ENCODE measurements around the gene ANKRD44.

Gene ANKRD44

GRCh38 chr2:197332641-197333040 lies 22.1 kb upstream of the ANKRD44 start:
- TF ChIP-seq POLR2AphosphoS5 (IDR thresholded peaks at IDR 0.05; ENCODE audit: low read depth, low read length) (no peak), SIN3A (IDR thresholded peaks at IDR 0.05; ENCODE audit: borderline replicate concordance, insufficient read depth, low read length) (no peak), FOXP2 (optimal IDR thresholded peaks at IDR 0.05; ENCODE audit: borderline replicate concordance, extremely low read depth, extremely low read length, insufficient read depth) (no peak), TAF1 (IDR thresholded peaks at IDR 0.05; ENCODE audit: borderline replicate concordance, insufficient read depth, low read length) (no peak)
- TF ChIP-seq, protein P1, sequence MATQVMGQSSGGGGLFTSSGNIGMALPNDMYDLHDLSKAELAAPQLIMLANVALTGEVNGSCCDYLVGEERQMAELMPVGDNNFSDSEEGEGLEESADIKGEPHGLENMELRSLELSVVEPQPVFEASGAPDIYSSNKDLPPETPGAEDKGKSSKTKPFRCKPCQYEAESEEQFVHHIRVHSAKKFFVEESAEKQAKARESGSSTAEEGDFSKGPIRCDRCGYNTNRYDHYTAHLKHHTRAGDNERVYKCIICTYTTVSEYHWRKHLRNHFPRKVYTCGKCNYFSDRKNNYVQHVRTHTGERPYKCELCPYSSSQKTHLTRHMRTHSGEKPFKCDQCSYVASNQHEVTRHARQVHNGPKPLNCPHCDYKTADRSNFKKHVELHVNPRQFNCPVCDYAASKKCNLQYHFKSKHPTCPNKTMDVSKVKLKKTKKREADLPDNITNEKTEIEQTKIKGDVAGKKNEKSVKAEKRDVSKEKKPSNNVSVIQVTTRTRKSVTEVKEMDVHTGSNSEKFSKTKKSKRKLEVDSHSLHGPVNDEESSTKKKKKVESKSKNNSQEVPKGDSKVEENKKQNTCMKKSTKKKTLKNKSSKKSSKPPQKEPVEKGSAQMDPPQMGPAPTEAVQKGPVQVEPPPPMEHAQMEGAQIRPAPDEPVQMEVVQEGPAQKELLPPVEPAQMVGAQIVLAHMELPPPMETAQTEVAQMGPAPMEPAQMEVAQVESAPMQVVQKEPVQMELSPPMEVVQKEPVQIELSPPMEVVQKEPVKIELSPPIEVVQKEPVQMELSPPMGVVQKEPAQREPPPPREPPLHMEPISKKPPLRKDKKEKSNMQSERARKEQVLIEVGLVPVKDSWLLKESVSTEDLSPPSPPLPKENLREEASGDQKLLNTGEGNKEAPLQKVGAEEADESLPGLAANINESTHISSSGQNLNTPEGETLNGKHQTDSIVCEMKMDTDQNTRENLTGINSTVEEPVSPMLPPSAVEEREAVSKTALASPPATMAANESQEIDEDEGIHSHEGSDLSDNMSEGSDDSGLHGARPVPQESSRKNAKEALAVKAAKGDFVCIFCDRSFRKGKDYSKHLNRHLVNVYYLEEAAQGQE (IDR thresholded peaks at IDR 0.05; ENCODE audit: insufficient read depth in 1 of 2, low read depth in 2 of 2, low read length in 2 of 2): no peak

DNA sequence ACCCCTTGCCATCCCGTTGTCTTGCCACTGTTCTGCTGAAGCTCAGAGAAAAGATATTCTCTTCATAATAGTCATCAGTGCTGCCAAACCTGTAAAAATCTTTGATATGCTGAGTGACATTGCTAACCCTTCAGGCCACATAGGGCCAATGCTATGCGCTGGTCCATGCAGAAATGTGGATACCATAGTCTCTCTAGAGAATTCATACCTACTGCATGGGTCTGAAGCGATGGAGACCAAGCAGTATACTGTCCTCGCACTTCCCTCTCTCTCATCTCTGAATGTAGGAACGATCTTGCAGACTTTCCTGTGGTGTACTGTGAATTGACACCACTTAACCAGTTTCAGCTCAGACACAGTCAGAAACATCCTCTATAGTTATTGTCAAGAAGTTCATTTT lies 17.9 kb upstream of the ANKRD44 start:
- TF ChIP-seq FOXP2 (optimal IDR thresholded peaks at IDR 0.05; ENCODE audit: borderline replicate concordance, extremely low read depth, extremely low read length, insufficient read depth) (no peak), TAF1 (IDR thresholded peaks at IDR 0.05; ENCODE audit: borderline replicate concordance, insufficient read depth, low read length) (no peak), POLR2AphosphoS5 (IDR thresholded peaks at IDR 0.05; ENCODE audit: low read depth, low read length) (no peak), SIN3A (IDR thresholded peaks at IDR 0.05; ENCODE audit: borderline replicate concordance, insufficient read depth, low read length) (no peak)
- TF ChIP-seq, protein P1 (IDR thresholded peaks at IDR 0.05; ENCODE audit: insufficient read depth in 1 of 2, low read depth in 2 of 2, low read length in 2 of 2): no peak

DNA sequence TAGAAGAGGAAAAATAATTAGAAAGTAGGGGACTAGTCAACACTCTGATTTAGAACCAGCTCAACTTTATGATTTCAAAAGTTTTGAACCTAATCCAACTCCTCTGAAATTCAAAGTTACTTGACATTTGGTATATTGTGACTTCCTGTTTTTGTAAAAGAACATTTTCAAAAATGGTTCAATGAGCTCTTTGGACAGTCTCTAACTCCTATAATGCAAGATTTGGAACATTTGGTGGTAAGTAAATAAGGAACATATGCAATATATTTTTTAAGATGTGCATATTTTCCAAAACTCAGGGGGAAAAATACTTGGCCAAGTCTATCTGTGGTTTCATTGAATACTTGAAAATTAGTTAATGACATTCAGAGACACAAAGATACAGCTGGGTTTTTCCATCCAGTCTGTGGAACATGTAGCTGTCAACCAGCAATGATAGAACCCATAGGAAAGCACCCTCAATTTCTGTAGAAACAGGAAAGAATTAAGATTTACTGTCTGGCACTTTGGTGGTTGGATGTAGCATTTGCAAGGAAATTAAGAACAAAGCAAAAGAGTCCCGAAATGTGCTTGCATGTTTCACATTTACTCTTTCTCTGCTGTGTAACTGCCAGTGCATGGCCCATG lies 17.0 kb upstream of the ANKRD44 start:
- TF ChIP-seq, protein P1 (IDR thresholded peaks at IDR 0.05; ENCODE audit: insufficient read depth in 1 of 2, low read depth in 2 of 2, low read length in 2 of 2): no peak
- TF ChIP-seq FOXP2 (optimal IDR thresholded peaks at IDR 0.05; ENCODE audit: borderline replicate concordance, extremely low read depth, extremely low read length, insufficient read depth) (no peak), SIN3A (IDR thresholded peaks at IDR 0.05; ENCODE audit: borderline replicate concordance, insufficient read depth, low read length) (no peak), TAF1 (IDR thresholded peaks at IDR 0.05; ENCODE audit: borderline replicate concordance, insufficient read depth, low read length) (no peak), POLR2AphosphoS5 (IDR thresholded peaks at IDR 0.05; ENCODE audit: low read depth, low read length) (no peak)

- TF ChIP-seq, protein P1 (IDR thresholded peaks at IDR 0.05; ENCODE audit: insufficient read depth in 1 of 2, low read depth in 2 of 2, low read length in 2 of 2): no peak
- TF ChIP-seq FOXP2 (optimal IDR thresholded peaks at IDR 0.05; ENCODE audit: borderline replicate concordance, extremely low read depth, extremely low read length, insufficient read depth): no peak
- no peak for TF ChIP-seq TAF1 (IDR thresholded peaks at IDR 0.05; ENCODE audit: borderline replicate concordance, insufficient read depth, low read length)
- TF ChIP-seq SIN3A (IDR thresholded peaks at IDR 0.05; ENCODE audit: borderline replicate concordance, insufficient read depth, low read length): no peak
- TF ChIP-seq POLR2AphosphoS5 (IDR thresholded peaks at IDR 0.05; ENCODE audit: low read depth, low read length): no peak
Observed at GRCh38 chr2:197327073-197327471, 16.5 kb upstream of the ANKRD44 start.

Measured in PFSK-1 (cell line).